Measurements from ENCODE around the gene PPP1R9A. TPM values are rescaled to one million over a fixed set of nuclear protein-coding genes. Genes with fewer than 3 reads are reported as not detected.
A peak's percentile ranks its signal among the peaks of the same experiment; 100 is the strongest.

PPP1R9A gene
- total and polyA plus RNA-seq, 7 donors = 1.8 to 51.3 (median 43.5) TPM

DNA sequence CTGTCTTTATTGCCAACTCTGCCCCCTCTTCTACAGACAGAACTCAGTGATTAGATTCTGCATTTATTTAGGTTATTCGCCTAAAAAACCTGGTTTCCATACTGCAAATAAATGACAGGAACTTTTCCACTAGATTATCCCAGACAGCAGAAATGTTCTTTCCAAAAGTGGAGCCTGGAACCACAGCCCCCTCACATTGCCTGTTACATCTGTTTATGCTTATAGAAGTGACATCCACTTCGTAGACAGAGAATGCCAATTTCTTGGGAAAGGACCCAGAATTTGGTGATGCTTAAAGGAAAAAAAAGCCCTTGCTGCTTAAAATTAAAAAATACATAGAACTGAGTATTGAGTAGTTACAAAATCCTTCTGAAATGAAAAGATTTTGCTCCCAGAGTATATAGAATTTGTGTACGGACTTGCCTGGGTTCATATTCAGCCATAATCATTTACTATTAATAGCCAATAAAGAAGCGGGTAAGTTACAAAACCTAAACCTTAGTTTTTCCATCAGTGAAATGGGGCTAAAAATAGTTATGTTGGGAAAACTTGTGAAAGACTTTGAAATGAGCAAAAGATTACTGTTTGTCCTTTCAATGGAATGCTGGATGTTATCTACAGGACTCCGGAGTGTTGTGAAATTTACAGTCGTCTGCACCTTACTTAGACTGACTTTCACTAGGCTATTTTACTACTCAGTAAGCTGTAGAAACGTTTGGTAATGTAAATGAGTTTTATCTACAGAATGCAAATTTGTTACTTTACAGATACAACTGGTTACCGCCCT lies 1.1 kb upstream of the PPP1R9A start:
- DNase-seq = no peak
- peak overlapping the region in 2 of 4 donors; percentile 81 to 90 for H3K27ac ChIP-seq
- WGBS, 2 donors = 88 to 89% methylated on average over 8 of the region's 8 CpGs

DNA sequence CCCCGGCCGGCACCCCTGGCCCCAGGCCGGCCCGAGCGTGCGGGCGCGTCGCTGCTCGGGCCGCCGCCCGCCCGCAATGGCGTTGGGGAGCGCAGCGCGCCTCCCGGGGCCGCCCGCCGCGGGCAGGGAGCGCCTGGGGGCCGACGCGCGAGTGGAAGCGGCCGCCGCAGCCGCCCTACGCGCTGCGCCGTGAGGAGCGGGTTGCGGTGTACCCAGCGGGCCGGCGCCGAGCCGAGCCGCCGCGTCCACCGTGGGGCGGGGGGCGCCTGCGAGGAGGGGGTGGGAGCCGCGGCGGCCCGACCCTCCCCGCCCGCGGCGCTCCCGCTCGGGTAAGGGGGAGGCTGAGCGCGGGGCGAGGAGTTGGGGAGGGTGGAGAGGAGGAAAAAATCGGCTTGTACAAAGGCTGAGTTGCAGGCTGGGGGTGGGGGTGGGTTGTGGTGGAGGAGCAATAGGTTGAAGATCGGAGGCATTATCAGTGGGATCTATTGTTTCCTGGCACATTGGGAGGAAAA lies 473 bp downstream of the PPP1R9A start:
- DNase-seq = peak; percentile 61
- H3K4me3 ChIP-seq = peak overlapping the region; percentile 47 to 76 (median 67)
- no peak for TF ChIP-seq EP300 (IDR thresholded peaks at IDR 0.05)
- TF ChIP-seq POLR2A (IDR thresholded peaks at IDR 0.05) = no peak
- TF ChIP-seq POLR2AphosphoS5 (IDR thresholded peaks at IDR 0.05) = no peak
- TF ChIP-seq, protein P1, sequence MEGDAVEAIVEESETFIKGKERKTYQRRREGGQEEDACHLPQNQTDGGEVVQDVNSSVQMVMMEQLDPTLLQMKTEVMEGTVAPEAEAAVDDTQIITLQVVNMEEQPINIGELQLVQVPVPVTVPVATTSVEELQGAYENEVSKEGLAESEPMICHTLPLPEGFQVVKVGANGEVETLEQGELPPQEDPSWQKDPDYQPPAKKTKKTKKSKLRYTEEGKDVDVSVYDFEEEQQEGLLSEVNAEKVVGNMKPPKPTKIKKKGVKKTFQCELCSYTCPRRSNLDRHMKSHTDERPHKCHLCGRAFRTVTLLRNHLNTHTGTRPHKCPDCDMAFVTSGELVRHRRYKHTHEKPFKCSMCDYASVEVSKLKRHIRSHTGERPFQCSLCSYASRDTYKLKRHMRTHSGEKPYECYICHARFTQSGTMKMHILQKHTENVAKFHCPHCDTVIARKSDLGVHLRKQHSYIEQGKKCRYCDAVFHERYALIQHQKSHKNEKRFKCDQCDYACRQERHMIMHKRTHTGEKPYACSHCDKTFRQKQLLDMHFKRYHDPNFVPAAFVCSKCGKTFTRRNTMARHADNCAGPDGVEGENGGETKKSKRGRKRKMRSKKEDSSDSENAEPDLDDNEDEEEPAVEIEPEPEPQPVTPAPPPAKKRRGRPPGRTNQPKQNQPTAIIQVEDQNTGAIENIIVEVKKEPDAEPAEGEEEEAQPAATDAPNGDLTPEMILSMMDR (IDR thresholded peaks at IDR 0.05) = no peak
- H3K36me3 ChIP-seq = no peaks in the 10 kb centered on the region
- no peaks in the 10 kb centered on the region for H3K27me3 ChIP-seq
- 1% methylated on average over 65 of the region's 65 CpGs for WGBS, 2 donors
- peaks cover 0 to 41% (median 16%) of the 10 kb centered on the region in 4 donors for H3K4me1 ChIP-seq
- peak overlapping the region; percentile 79 to 90 (median 84) for H3K27ac ChIP-seq
- H3K9me3 ChIP-seq = no peaks in the 10 kb centered on the region
- intact Hi-C loops (cut with DNase I) = loop anchor here (5.0 to 10.0 kb wide), 6 partner anchors 69 to 613 kb away; partner anchors contain the start of gene SGCE

More for the DNA sequence above, 1.1 kb upstream of the PPP1R9A start:
- no peak for TF ChIP-seq EP300 (IDR thresholded peaks at IDR 0.05)
- TF ChIP-seq POLR2AphosphoS5 (IDR thresholded peaks at IDR 0.05) = no peak
- TF ChIP-seq POLR2A (IDR thresholded peaks at IDR 0.05) = no peak
- TF ChIP-seq, protein P1 (IDR thresholded peaks at IDR 0.05) = no peak
- Histone ChIP-seq H3K27me3 (no peaks in the 10 kb centered on the region), H3K36me3 (no peaks in the 10 kb centered on the region), H3K9me3 (no peaks in the 10 kb centered on the region), H3K4me1 (peaks cover 0 to 25% (median 7%) of the 10 kb centered on the region in 4 donors), H3K4me3 (no peak overlapping the region)
- intact Hi-C loops (cut with DNase I) = loop anchor here (5.0 to 10.0 kb wide), 6 partner anchors 71 to 611 kb away; partner anchors contain the start of gene SGCE

DNA sequence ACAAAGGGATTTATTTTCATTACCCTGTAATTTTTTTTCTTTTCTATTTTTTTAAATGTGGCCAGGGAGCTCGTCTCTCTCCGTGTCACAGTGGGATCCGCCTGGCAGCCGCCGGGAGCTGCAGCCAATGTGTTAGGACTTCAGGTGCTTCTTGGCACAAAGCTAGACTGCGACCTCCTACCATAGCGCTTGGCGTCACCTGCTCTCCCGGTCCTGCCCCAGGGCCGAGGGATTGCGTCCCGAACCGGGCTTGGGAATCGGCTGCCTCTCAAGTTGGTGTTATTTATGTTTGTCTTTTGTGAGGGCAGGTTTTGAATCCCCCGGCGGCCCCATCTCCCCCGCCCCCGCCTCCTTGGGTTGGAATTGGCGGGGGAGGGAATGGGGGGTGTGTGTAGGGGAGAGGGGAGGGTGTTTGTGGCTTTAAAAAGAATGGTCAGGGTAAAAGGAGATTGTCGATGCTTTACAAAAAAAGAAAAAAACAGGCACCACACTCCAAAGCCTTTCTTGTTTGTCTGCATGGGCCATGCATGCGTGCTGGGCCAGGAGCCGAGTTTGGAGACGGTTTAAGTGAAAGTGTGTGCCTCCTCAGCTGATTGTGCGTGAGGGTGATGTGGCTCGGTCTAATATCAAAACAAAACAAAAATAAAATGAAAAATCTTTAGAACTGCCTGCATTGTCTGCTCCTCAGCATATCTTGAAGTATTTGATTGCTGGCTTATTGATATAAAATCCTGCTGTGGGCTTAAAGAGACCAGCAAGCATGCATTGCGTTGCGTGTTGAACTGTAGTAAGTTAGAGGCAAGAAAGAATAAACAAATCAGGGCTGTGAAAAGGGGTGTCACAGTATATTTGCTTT lies 1.2 kb downstream of the PPP1R9A start:
- Histone ChIP-seq H3K36me3 (no peaks in the 10 kb centered on the region), H3K4me3 (peak overlapping the region; percentile 47 to 76 (median 67)), H3K4me1 (peaks cover 0 to 47% (median 17%) of the 10 kb centered on the region in 4 donors), H3K27me3 (no peaks in the 10 kb centered on the region), H3K9me3 (no peaks in the 10 kb centered on the region), H3K27ac (peak overlapping the region; percentile 79 to 90 (median 84))
- intact Hi-C loops (cut with DNase I) = loop anchor here (5.0 to 10.0 kb wide), 6 partner anchors 69 to 614 kb away; partner anchors contain the start of gene SGCE
- DNase-seq = peak; percentile 72
- WGBS, 2 donors = 2 to 6% methylated on average over 27 of the region's 27 CpGs
- TF ChIP-seq, protein P1 (IDR thresholded peaks at IDR 0.05) = no peak
- TF ChIP-seq POLR2A (IDR thresholded peaks at IDR 0.05) = no peak
- TF ChIP-seq EP300 (IDR thresholded peaks at IDR 0.05) = no peak
- no peak for TF ChIP-seq POLR2AphosphoS5 (IDR thresholded peaks at IDR 0.05)

DNA sequence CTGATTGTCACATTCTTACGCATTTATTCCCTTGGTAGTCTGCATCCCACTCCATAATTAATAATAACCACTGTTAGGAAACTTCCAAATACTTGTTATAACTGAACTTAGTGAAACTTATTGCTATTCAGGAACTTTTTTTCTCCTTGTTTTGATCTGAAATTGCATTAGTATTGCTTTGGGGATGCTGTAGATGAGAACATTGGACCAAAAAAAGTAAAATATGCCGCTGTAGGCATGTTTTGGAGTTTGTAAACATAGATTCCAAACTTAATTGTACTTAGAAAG lies 1.7 kb downstream of the PPP1R9A start:
- peak overlapping the region; percentile 79 to 90 (median 84) for H3K27ac ChIP-seq
- H3K27me3 ChIP-seq = no peaks in the 10 kb centered on the region
- intact Hi-C loops (cut with DNase I) = loop anchor here (5.0 to 10.0 kb wide), 6 partner anchors 68 to 614 kb away; partner anchors contain the start of gene SGCE
- peaks cover 0 to 51% (median 17%) of the 10 kb centered on the region in 4 donors for H3K4me1 ChIP-seq
- TF ChIP-seq, protein P1 (IDR thresholded peaks at IDR 0.05) = no peak
- no peak for TF ChIP-seq EP300 (IDR thresholded peaks at IDR 0.05)
- no peak for TF ChIP-seq POLR2AphosphoS5 (IDR thresholded peaks at IDR 0.05)
- TF ChIP-seq POLR2A (IDR thresholded peaks at IDR 0.05) = no peak
- no peaks in the 10 kb centered on the region for H3K9me3 ChIP-seq
- no peaks in the 10 kb centered on the region for H3K36me3 ChIP-seq
- 34 to 73% methylated on average over 2 of the region's 2 CpGs for WGBS, 2 donors
- peak overlapping the region; percentile 47 to 76 (median 67) for H3K4me3 ChIP-seq
- DNase-seq = no peak

All from sigmoid colon (tissue), 7 donors.